Lung (tissue), 12 donors: ENCODE data around the gene UQCRC1. TPM values are rescaled to one million over a fixed set of nuclear protein-coding genes. Genes with fewer than 3 reads are reported as not detected.

ENCODE experiments used
- ATAC-seq: fragments of 200-7000 bp; cut with Tn5 transposase; one replicate; pipeline ENCODE4 v1.9.1; 2020; ENCODE audit warnings: moderate number of reproducible peaks; ENCODE audit not compliant: insufficient read depth, low FRiP score
- DNase-seq, 3 donors: peaks; one replicate each; pipeline ENCODE4 v3.0.0-alpha.2; 2013 to 2017
- H3K27ac ChIP-seq, 2 donors: one replicate each; pipeline ENCODE4 v1.5.1; 2013; ENCODE audit warnings: mild to moderate bottlenecking in 2 of 2, moderate library complexity in 2 of 2, control low read depth in 1 of 2, inconsistent platforms in 1 of 2, low read depth in 1 of 2, low read length in 1 of 2
- H3K27me3 ChIP-seq, 3 donors: one replicate each; pipeline ENCODE4 v1.5.1; 2013; ENCODE audit warnings: low read length in 2 of 3; ENCODE audit not compliant: control insufficient read depth in 3 of 3, insufficient read depth in 3 of 3
- H3K36me3 ChIP-seq, 4 donors: one replicate each; pipeline ENCODE4 v1.5.1; 2013; ENCODE audit warnings: low read length in 4 of 4, mild to moderate bottlenecking in 1 of 4, moderate library complexity in 1 of 4; ENCODE audit not compliant: control insufficient read depth in 4 of 4, insufficient read depth in 4 of 4
- H3K4me1 ChIP-seq, 5 donors: one replicate each; pipeline ENCODE4 v1.5.1; 2013; ENCODE audit warnings: low read length in 5 of 5, mild to moderate bottlenecking in 2 of 5, moderate library complexity in 1 of 5; ENCODE audit not compliant: control insufficient read depth in 5 of 5, insufficient read depth in 5 of 5
- H3K4me3 ChIP-seq: one replicate; pipeline ENCODE4 v1.5.1; 2013; ENCODE audit warnings: mild to moderate bottlenecking, control low read depth, moderate library complexity
- H3K9ac ChIP-seq, 2 donors: one replicate each; pipeline ENCODE4 v1.5.1; 2013; ENCODE audit warnings: low read length in 2 of 2, control low read depth in 1 of 2; ENCODE audit not compliant: insufficient read depth in 1 of 2
- H3K9me3 ChIP-seq, 4 donors: one replicate each; pipeline ENCODE4 v1.5.1; 2013; ENCODE audit warnings: low read length in 3 of 4, mild to moderate bottlenecking in 1 of 4, moderate library complexity in 1 of 4; ENCODE audit not compliant: control insufficient read depth in 4 of 4, insufficient read depth in 3 of 4
- CTCF ChIP-seq: IDR thresholded peaks from 2 replicates; pipeline ENCODE4 v1.5.1; 2012; ENCODE audit warnings: mild to moderate bottlenecking; ENCODE audit errors: control extremely low read depth, extremely low read depth
- WGBS, 2 donors: extraction: QIAGEN DNeasy Blood & Tissue Kit; methylation state at CpG; one replicate each; pipeline ENCODE4 v1.1.7; 2013; 5-methylcytosine and 5-hydroxymethylcytosine counted together
- polyA plus RNA-seq, 2 donors: library from polyadenylated mRNA; stranded (reverse); fragments of 200-250 nt; gene quantifications; one replicate each; pipeline ENCODE4 v1.2.1, GENCODE V29; 2013
- total RNA-seq, 2 donors: library from RNA; depleted of rRNA in 1 of 2; stranded (reverse); fragments of >200 nt in 1 of 2; gene quantifications; one replicate each; pipeline ENCODE4 v1.2.1, GENCODE V29; 2014 to 2021
- donor health status: control.
- donor health status: control.
- donor health status: Bipolar disorder and iron deficiency.
- donor health status: healthy.
- donor health status: DM: yes; HTN: yes; CAD: no.

UQCRC1 gene
- total and polyA plus RNA-seq, 4 donors, result 98.5 to 225 (median 176) TPM

GRCh38 chr3:48633256-48633655, 23.8 kb upstream of the UQCRC1 start:
- Histone ChIP-seq H3K36me3 (peaks cover 0 to 27% (median 10%) of the 10 kb centered on the region in 4 donors), H3K4me1 (peaks cover 0 to 22% (median 3%) of the 10 kb centered on the region in 5 donors), H3K9me3 (no peaks in the 10 kb centered on the region), H3K27me3 (no peaks in the 10 kb centered on the region), H3K4me3 (no peak overlapping the region), H3K9ac (no peak overlapping the region), H3K27ac (no peak overlapping the region)
- DNase-seq, result no peak
- no peak for ATAC-seq
- TF ChIP-seq CTCF, result no peak
- WGBS, 2 donors, result 94 to 96% methylated on average over 15 of the region's 15 CpGs

- DNase-seq (no peak), ATAC-seq (no peak)
- H3K9ac ChIP-seq, result no peak overlapping the region
- no peak overlapping the region for H3K4me3 ChIP-seq
- peak overlapping the region in 1 of 2 donors; percentile 2 for H3K27ac ChIP-seq
- peaks cover 0 to 37% (median 11%) of the 10 kb centered on the region in 4 donors for H3K36me3 ChIP-seq
- WGBS, 2 donors, result 92% methylated on average over 22 of the region's 22 CpGs
- no peak for TF ChIP-seq CTCF
- no peaks in the 10 kb centered on the region for H3K27me3 ChIP-seq
- H3K4me1 ChIP-seq, result peaks cover 0 to 22% (median 3%) of the 10 kb centered on the region in 5 donors
- H3K9me3 ChIP-seq, result no peaks in the 10 kb centered on the region
Observed at GRCh38 chr3:48631516-48632448, 22.3 kb upstream of the UQCRC1 start.

- H3K4me1 ChIP-seq, result peaks cover 0 to 13% (median 3%) of the 10 kb centered on the region in 5 donors
- peaks cover 0 to 46% (median 11%) of the 10 kb centered on the region in 4 donors for H3K36me3 ChIP-seq
- H3K9ac ChIP-seq, result no peak overlapping the region
- 92 to 96% methylated on average over 12 of the region's 12 CpGs for WGBS, 2 donors
- no peak for TF ChIP-seq CTCF
- DNase-seq (no peak), ATAC-seq (no peak)
- H3K4me3 ChIP-seq, result no peak overlapping the region
- no peaks in the 10 kb centered on the region for H3K27me3 ChIP-seq
- H3K9me3 ChIP-seq, result no peaks in the 10 kb centered on the region
- no peak overlapping the region for H3K27ac ChIP-seq
Observed at GRCh38 chr3:48630833-48631232, 21.4 kb upstream of the UQCRC1 start.
